Fibroblast of upper back skin (primary cell): ENCODE results near the gene ZNF438.
"Not testable (repeated sequence)": the region's sequence is repeated elsewhere in the genome, so short reads cannot be mapped to it uniquely, and the experiment has no call there.

ENCODE experiments used
- DNase-seq: peaks from one replicate; pipeline ENCODE4 v3.0.0-alpha.2; 2013

ZNF438 gene

DNA sequence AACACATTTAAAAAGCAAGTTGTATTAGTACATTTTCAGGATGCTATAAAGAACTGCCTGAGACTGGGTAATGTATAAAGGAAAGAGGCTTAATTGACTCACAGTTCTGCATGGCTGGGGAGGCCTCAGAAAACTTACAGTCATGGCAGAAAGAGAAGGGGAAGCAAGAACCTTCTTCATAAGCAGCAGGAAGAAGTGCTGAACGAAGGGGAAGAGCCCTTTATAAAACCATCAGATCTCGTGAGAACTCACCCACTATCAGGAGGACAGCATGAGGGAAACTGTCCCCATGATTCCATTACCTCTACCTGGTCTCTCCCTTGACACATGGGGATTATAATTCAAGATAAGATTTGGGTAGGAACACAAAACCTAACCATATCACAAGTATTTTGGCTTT lies 7.3 kb upstream of the ZNF438 start:
- not testable (repeated sequence) for DNase-seq

- DNase-seq, result no peak
Measured at GRCh38 chr10:31037749-31038148, 6.1 kb upstream of the ZNF438 start.

- peak; percentile 49 for DNase-seq
Measured at GRCh38 chr10:31036209-31036608, 4.5 kb upstream of the ZNF438 start.

- no peak for DNase-seq
Measured at GRCh38 chr10:31035266-31035798, 3.7 kb upstream of the ZNF438 start.

DNA sequence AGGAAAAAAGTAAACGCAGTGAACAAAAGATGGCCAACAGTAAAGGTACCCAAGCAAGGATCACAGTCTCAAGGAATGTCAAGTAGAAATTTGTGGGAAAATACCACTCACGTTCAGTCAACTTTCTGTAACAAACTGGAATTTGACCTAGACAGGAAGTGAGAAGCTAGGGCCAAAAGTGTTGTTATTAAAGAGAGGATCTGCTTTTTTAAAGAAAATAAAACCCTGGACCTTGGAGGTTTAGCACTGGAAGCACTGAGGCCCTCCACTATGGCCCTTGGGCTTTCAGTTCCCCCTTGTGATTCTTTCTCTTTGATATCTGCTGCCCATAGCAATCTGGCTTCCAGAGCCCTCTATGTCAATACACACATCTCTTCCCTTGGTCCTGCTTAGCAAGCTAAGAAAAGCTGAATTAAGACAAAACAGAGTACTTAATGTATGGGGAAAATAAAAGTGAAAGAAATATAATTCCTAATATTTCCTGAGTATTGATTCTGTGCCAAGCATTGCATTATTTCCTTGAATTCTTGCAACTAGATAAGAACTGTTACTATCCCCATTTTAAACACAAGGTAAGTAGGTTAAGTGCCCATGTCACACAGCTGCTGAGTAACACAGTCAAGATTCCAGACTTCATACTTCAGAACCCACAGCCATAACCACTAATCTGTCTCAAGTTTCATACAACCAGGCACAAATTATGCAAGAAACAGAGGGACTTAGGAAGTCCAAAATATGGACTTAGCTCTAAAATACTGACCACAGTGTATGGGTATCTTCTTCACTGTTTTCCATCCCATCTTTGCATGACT lies 2.6 kb upstream of the ZNF438 start:
- peak; percentile 96 for DNase-seq

GRCh38 chr10:31033147-31033546 lies 1.5 kb upstream of the ZNF438 start:
- no peak for DNase-seq

DNA sequence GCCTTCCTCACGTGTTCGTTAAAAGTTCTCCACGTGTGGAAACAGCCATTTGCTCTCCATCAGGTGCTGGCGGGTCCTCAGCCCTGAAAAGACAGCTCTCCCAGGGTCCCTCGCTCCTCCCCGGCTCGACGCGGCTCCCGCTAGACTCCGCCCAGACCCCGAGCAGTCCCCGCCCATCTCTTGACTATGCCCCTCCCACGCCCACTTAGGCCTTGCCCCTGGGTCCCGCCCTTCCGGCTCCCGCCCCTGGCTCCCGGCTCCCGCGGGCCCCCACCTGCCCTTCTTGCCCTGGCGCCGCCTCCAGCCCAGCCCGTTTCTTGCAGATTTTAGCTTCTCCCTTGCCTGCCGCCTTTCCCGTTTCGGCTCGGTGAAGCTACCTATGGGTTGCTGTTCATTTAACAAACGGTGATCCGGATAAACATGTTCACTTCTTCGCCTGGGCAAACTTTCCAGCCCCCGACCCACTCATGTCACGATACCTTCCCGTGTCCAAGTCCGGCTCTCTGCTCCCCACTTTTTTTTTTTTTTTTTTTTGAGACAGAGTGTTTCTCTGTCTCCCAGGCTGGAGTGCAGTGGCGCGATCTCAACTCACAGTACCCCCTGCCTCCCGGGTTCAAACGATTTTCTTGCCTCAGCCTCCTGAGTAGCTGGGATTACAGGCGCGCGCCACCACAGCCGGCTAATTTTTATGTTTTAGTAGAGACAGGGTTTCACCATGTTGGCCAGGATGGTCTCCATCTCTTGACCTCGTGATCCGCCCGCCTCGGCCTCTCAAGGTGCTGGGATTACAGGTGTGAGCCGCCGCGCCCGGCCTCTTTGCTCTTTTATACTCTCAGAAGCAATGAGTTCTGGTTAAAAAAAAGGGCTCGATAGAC lies 830 bp upstream of the ZNF438 start:
- peak; percentile 96 for DNase-seq

DNA sequence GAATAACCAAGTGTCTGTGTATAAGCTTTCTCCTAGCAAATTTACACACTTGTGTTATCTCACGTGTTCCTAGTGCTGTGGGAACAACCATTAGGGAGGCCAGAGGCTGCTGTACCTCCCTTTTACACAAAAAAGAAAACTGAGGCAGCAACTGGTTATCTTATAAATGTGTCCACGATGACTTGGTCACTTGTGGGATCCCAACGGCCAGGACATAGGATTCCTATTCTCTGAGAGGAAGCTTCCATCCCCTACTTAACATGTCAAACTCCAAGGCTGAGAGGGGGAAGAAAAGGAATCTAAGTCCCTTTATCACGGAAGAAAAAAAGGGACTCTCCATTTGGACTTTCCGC lies 484 bp downstream of the ZNF438 start:
- no peak for DNase-seq

- no peak for DNase-seq
Measured at GRCh38 chr10:31030800-31031199, 865 bp downstream of the ZNF438 start.

GRCh38 chr10:31030260-31030659 lies 1.4 kb downstream of the ZNF438 start:
- DNase-seq, result no peak

DNA sequence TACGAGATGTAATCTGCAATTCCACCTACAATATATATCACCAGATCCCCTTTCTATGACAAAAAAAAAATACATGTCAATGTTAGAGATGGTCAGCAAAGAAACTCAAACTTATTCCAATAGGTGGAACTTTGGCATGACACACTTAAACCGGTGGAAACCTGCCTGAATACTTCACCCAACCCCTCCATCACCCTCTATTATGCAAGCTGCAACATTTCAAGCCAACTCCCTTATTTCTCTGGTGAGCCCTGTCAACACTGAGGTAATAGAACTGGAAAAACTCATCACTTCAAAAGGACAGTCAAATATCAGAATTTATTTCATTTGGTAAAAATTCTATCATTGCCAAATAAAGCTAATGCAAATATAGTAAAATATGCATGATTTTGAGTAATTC lies 3.6 kb downstream of the ZNF438 start:
- peak; percentile 76 for DNase-seq

DNA sequence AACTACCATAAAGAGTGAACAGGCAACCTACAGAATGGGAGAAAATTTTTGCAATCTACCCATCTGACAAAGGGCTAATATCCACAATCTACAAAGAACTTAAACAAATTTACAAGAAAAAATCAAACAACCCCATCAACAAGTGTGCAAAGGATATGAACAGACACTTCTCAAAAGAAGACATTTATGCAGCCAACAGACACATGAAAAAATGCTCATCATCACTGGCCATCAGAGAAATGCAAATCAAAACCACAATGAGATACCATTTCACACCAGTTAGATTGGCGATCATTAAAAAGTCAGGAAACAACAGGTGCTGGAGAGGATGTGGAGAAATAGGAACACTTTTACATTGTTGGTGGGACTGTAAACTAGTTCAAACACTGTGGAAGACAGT lies 5.4 kb downstream of the ZNF438 start:
- DNase-seq, result not testable (repeated sequence)

DNA sequence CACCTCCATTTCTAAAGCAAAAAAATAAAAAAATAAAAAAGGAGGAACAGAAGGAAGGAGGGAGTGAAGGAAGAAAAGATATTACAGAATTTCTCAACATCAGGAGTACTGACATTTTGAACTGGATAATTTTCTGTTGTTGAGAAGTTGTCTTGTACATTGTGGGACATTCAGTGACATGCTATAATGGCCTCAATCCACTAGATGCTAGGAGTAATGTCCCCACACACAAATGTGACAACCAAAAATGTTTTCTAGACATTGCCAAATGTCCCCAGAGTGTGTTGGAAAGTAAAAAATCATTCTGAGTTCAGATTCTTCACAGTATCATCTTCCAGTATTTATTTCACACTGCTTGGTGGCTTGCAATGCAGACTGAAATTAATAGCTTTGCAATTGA lies 6.5 kb downstream of the ZNF438 start:
- no peak for DNase-seq

DNA sequence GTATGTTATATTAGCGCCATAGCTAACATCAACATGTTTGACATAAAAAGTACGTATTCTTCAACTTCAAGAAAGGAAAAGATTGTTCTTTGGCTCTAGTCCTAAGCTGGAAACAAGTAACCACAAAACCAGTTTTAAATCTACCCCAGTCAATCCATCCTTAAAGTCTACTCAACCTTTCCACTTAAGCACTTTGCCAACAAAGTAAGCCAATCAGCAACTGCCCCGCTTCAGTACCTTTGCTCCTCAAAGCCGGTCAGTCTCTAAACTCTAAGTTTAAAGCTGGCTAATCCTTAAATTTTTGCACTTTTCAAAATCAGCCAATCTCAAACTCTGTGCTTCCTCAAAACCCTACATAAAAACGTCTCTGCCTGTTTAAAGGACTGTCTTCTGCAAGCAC lies 8.1 kb downstream of the ZNF438 start:
- no peak for DNase-seq

- no peak for DNase-seq
Measured at GRCh38 chr10:31020209-31020608, 11.5 kb downstream of the ZNF438 start.

DNA sequence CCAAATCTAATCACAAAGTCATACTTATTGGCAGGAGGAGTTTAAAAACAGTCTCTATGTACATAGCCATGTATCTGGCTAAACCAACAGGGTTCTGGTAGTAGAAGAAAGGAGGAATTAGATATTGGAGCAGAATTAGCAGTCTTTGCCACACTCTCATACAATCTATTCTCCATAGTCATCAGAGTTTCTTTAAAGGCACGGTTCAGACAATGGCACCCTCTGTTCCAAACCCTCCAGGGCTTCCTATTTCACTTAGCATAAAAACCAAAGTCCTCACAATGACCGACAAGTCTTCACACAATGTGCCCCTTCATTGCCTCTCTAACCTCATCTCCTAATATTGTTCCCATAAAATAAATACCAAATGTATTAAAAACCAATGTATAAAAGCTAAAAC lies 12.7 kb downstream of the ZNF438 start:
- DNase-seq, result no peak

DNA sequence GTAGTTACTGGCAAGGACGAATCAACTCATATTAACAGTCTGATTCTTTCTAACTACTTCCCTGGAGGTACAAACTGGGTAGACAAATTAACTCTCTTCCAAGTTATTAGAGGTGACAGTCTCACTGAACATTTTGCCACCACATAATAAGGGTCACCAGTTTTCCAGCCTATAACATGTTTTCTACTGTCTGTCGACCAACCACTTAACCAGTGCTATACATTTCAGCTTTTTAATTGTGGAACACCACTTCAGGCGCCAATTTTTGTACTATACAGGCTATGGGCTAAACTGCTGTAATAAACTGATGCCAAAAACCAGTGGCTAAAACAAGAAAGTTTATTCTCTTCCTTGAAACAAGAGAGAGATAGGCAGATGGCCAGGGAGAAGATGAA lies 13.3 kb downstream of the ZNF438 start:
- DNase-seq, result no peak

DNA sequence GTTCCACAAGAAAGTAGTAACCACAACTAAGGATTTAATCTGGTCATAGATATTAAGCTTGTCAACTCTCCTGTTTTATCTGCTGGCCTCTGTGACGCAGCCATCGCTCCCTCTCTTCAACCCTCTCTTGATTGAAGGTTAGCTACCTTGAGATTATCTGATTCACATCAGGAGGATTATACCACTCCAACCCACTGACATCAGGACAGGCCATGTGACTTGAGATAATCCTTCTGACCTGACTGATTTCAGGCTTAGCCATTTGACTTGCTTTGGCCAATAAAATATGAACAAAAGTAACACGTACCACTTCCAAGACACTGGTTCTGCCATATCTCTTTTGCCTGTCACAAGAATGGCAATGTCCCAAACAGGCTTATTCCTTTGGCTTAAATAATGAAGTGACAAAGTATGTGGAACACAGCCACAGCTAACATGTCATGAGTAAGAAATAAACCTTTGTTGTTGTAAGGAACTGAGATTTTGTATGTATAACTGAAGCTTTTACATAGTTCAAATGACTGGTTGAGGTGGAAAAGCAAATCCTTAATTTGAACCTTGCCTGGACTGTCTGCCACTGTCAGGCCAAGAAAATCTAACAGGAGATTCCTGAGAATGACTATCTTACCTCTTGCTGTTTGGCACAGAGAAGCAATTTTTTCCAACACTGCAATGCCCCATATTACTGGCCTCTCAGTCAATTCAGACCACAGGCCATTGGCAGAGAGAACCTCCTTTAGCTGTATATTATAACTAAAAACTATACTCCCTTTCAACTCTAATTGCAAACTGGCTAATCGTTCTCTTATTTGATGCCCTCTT lies 13.9 kb downstream of the ZNF438 start:
- DNase-seq, result no peak

- DNase-seq, result no peak
Measured at GRCh38 chr10:31014161-31014875, 17.3 kb downstream of the ZNF438 start.

GRCh38 chr10:31013331-31013730 lies 18.3 kb downstream of the ZNF438 start:
- DNase-seq, result no peak

DNA sequence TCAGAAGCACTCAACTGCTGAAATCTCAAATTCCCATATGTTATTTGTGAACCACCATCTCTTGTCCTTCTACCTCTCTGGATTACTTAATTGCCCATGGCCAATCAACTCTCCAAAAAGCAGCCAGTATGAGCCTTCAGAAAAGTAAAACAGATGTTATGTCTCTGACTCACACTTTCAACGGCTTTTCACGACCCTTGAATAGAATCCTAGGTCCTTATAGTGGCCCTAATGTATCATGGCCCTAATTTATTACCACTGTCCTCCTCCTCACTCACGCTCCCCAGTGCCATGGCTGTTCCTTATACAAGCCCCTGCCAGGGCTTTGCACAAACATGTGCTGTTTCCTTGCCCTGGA lies 20.0 kb downstream of the ZNF438 start:
- DNase-seq, result peak; percentile 50

DNA sequence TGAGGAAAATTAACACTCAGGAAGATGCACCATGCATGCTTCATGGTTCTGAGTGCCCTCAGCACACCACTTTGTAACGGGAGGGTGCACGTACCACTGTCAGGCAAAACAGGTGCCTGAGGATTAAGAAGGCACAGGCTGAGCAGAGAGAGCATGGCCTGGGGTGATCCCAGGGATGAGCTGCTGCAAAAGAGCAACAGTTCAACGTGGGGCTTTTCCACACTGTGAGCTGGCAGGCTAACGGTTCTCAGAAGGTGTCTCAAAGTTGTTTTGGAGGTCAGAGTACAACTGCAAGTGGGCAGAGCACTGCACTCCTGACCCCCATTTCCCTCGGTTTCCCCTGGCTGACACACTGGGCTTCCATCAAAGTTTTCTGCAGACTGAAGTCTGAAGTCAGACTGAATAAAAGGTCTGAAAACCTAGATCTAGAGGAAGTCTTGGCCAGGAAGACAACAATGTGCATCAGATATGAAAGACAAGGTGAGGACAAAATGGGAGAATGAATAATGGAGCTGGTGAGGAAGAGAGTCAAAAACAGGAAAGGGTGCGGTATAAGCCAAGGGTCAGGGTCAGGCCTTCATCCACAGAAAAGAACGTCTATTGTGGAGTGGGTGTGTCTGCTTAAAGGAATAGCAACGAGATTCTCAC lies 20.5 kb downstream of the ZNF438 start:
- no peak for DNase-seq
